ENCODE results near the gene CFAP100.
A peak's percentile ranks its signal among the peaks of the same experiment; 100 is the strongest.

Gene CFAP100

DNA sequence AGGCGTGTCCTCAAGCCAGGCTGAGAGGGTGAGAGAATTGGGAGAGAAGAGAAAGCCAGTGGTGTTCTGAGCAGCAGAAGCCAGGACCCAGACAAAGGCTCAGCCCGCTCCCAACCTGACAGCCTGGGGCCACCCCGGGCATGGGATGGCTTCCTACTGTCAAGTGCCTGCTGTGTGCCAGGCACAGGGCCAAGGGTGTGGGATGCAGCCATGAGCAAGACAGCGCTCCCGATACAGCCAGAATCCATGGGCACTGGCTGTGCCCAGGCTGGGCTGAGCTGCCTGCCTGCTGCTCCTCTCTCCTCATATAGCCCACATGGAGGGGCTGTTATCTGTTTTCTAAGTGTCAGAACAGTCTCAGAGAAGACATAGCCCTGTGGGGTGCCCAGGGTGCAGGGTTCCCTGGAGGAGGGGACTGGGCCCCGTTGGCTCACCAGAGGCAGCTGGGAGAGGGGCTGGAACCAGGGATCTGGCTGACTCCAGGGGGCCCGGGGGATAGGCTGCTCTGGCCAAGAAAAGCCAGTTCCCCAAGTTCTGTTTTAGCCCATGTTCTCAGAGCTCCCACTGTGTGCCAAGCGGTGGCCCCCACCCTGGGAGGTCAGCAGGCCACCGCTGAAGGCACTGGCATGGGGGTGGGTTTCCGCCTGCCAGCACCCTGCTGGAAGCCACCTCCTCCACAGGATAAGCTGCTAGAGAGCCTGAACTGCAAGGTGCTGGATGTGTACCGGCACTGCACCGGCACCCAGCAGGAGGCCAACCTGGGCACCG is 39.0 kb downstream of the CFAP100 start:
- Histone ChIP-seq H2AFZ (ENCODE audit: low read length) (no peak overlapping the region), H3K27ac (replicated peaks; ENCODE audit: low read length) (no peak overlapping the region), H3K36me3 (replicated peaks in 1 of 2; ENCODE audit: control insufficient read depth in 2 of 2, insufficient read depth in 2 of 2, low read length in 2 of 2) (peaks cover 0 to 18% of the 10 kb centered on the region in 2 donors), H3K4me2 (ENCODE audit: insufficient read depth, low read length, poor library complexity, severe bottlenecking) (no peak overlapping the region), H3K4me3 (ENCODE audit: low read length in 2 of 2) (no peak overlapping the region), H4K8ac (ENCODE audit: low read depth, low read length) (no peak overlapping the region), H3K4me1 (ENCODE audit: control insufficient read depth in 2 of 2, insufficient read depth in 1 of 2, low read depth in 1 of 2, low read length in 2 of 2) (no peaks in the 10 kb centered on the region), H3K23ac (ENCODE audit: low read depth, low read length, poor library complexity) (peak overlapping the region; percentile 57), H3K9me3 (replicated peaks in 1 of 2; ENCODE audit: control insufficient read depth in 2 of 2, insufficient read depth in 1 of 2, low read depth in 1 of 2, low read length in 2 of 2) (no peaks in the 10 kb centered on the region), H2BK12ac (ENCODE audit: low read length) (peak overlapping the region; percentile 31), H3K4ac (ENCODE audit: low read length) (no peak overlapping the region), H3K14ac (ENCODE audit: low read length) (peak overlapping the region; percentile 43), H4K91ac (ENCODE audit: low read depth, low read length, poor library complexity) (no peak overlapping the region), H2AK5ac (ENCODE audit: low read depth, low read length) (peak overlapping the region; percentile 36), H2BK15ac (ENCODE audit: low read length) (no peak overlapping the region), H2BK120ac (ENCODE audit: low read depth, low read length) (peak overlapping the region; percentile 92), H3K9ac (ENCODE audit: low read depth, low read length, poor library complexity) (no peak overlapping the region), H2BK5ac (ENCODE audit: low read length) (peak overlapping the region; percentile 83), H3K79me1 (ENCODE audit: low read depth, low read length) (no peaks in the 10 kb centered on the region), H3K27me3 (ENCODE audit: control insufficient read depth in 3 of 3, insufficient read depth in 3 of 3, low read depth in 1 of 3, low read length in 3 of 3) (no peaks in the 10 kb centered on the region), H3K18ac (ENCODE audit: low read length) (peak overlapping the region; percentile 88)
- no CpG with 5 or more reads among the region's 13 CpGs for WGBS, 2 donors (ENCODE audit: extremely low coverage in 2 of 2, insufficient read length in 2 of 2, insufficient replicate concordance in 1 of 2)
- no peak for DNase-seq (ENCODE audit: low spot score)

GRCh38 chr3:126434264-126434590 is 39.5 kb downstream of the CFAP100 start:
- Histone ChIP-seq H2AFZ (ENCODE audit: low read length) (no peak overlapping the region), H3K9me3 (replicated peaks in 1 of 2; ENCODE audit: control insufficient read depth in 2 of 2, insufficient read depth in 1 of 2, low read depth in 1 of 2, low read length in 2 of 2) (no peaks in the 10 kb centered on the region), H4K8ac (ENCODE audit: low read depth, low read length) (no peak overlapping the region), H3K9ac (ENCODE audit: low read depth, low read length, poor library complexity) (peak overlapping the region; percentile 55), H3K23ac (ENCODE audit: low read depth, low read length, poor library complexity) (peak overlapping the region; percentile 57), H3K36me3 (replicated peaks in 1 of 2; ENCODE audit: control insufficient read depth in 2 of 2, insufficient read depth in 2 of 2, low read length in 2 of 2) (peaks cover 0 to 23% of the 10 kb centered on the region in 2 donors), H3K14ac (ENCODE audit: low read length) (peak overlapping the region; percentile 43), H2BK12ac (ENCODE audit: low read length) (peak overlapping the region; percentile 31), H2BK15ac (ENCODE audit: low read length) (no peak overlapping the region), H3K4me3 (ENCODE audit: low read length in 2 of 2) (no peak overlapping the region), H4K91ac (ENCODE audit: low read depth, low read length, poor library complexity) (no peak overlapping the region), H3K18ac (ENCODE audit: low read length) (peak overlapping the region; percentile 88), H2BK120ac (ENCODE audit: low read depth, low read length) (peak overlapping the region; percentile 92), H3K4me1 (ENCODE audit: control insufficient read depth in 2 of 2, insufficient read depth in 1 of 2, low read depth in 1 of 2, low read length in 2 of 2) (no peaks in the 10 kb centered on the region), H2AK5ac (ENCODE audit: low read depth, low read length) (peak overlapping the region; percentile 36), H3K4me2 (ENCODE audit: insufficient read depth, low read length, poor library complexity, severe bottlenecking) (no peak overlapping the region), H3K27me3 (ENCODE audit: control insufficient read depth in 3 of 3, insufficient read depth in 3 of 3, low read depth in 1 of 3, low read length in 3 of 3) (no peaks in the 10 kb centered on the region), H2BK5ac (ENCODE audit: low read length) (peak overlapping the region; percentile 83), H3K79me1 (ENCODE audit: low read depth, low read length) (no peaks in the 10 kb centered on the region), H3K4ac (ENCODE audit: low read length) (no peak overlapping the region), H3K27ac (replicated peaks; ENCODE audit: low read length) (no peak overlapping the region)
- WGBS, 2 donors (ENCODE audit: extremely low coverage in 2 of 2, insufficient read length in 2 of 2, insufficient replicate concordance in 1 of 2) = no CpG with 5 or more reads among the region's 6 CpGs
- no peak for DNase-seq (ENCODE audit: low spot score)

DNA sequence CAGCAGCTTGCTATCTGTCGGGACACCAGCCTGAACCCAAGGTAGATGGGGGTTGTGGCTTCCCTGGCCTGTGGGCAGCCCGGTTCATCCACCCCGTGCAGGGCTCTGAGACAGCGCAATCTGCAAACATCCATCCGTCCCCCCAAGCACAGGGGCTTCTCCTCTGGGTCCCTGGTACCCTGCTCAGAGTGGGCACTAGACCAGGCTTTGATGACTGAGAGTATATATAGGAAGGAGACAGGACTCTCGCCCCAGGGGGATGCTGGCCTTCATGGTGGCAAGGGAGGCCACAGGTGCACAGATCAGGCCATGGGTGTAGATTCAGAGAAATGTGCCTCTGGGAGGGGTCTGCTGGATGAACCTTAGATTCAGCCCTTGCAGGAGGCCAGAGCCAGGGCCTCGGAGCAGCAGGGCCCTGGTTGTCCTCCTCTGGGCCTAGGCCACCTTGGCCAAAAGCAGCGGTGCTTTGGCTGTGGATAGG is 40.3 kb downstream of the CFAP100 start:
- no peaks in the 10 kb centered on the region for H3K27me3 ChIP-seq (ENCODE audit: control insufficient read depth in 3 of 3, insufficient read depth in 3 of 3, low read depth in 1 of 3, low read length in 3 of 3)
- WGBS, 2 donors (ENCODE audit: extremely low coverage in 2 of 2, insufficient read length in 2 of 2, insufficient replicate concordance in 1 of 2) = no CpG with 5 or more reads among the region's 8 CpGs
- no peak for DNase-seq (ENCODE audit: low spot score)

GRCh38 chr3:126435456-126436315 is 41.0 kb downstream of the CFAP100 start:
- Histone ChIP-seq H2BK120ac (ENCODE audit: low read depth, low read length) (no peak overlapping the region), H3K23ac (ENCODE audit: low read depth, low read length, poor library complexity) (no peak overlapping the region), H3K4me1 (ENCODE audit: control insufficient read depth in 2 of 2, insufficient read depth in 1 of 2, low read depth in 1 of 2, low read length in 2 of 2) (peaks cover 0 to 6% of the 10 kb centered on the region in 2 donors), H4K8ac (ENCODE audit: low read depth, low read length) (no peak overlapping the region), H3K18ac (ENCODE audit: low read length) (peak overlapping the region; percentile 13), H2BK12ac (ENCODE audit: low read length) (no peak overlapping the region), H3K79me1 (ENCODE audit: low read depth, low read length) (no peaks in the 10 kb centered on the region), H3K9ac (ENCODE audit: low read depth, low read length, poor library complexity) (peak overlapping the region; percentile 24), H2AK5ac (ENCODE audit: low read depth, low read length) (peak overlapping the region; percentile 42), H3K27ac (replicated peaks; ENCODE audit: low read length) (no peak overlapping the region), H4K91ac (ENCODE audit: low read depth, low read length, poor library complexity) (no peak overlapping the region), H2BK15ac (ENCODE audit: low read length) (no peak overlapping the region), H3K36me3 (replicated peaks in 1 of 2; ENCODE audit: control insufficient read depth in 2 of 2, insufficient read depth in 2 of 2, low read length in 2 of 2) (peaks cover 0 to 27% of the 10 kb centered on the region in 2 donors), H2AFZ (ENCODE audit: low read length) (no peak overlapping the region), H2BK5ac (ENCODE audit: low read length) (no peak overlapping the region), H3K4me3 (ENCODE audit: low read length in 2 of 2) (no peak overlapping the region), H3K4me2 (ENCODE audit: insufficient read depth, low read length, poor library complexity, severe bottlenecking) (no peak overlapping the region), H3K14ac (ENCODE audit: low read length) (no peak overlapping the region), H3K9me3 (replicated peaks in 1 of 2; ENCODE audit: control insufficient read depth in 2 of 2, insufficient read depth in 1 of 2, low read depth in 1 of 2, low read length in 2 of 2) (no peaks in the 10 kb centered on the region), H3K27me3 (ENCODE audit: control insufficient read depth in 3 of 3, insufficient read depth in 3 of 3, low read depth in 1 of 3, low read length in 3 of 3) (no peaks in the 10 kb centered on the region), H3K4ac (ENCODE audit: low read length) (no peak overlapping the region)
- DNase-seq (ENCODE audit: low spot score) = no peak
- WGBS, 2 donors (ENCODE audit: extremely low coverage in 2 of 2, insufficient read length in 2 of 2, insufficient replicate concordance in 1 of 2) = no CpG with 5 or more reads among the region's 14 CpGs

More for the DNA sequence above, 40.3 kb downstream of the CFAP100 start:
- H3K23ac ChIP-seq (ENCODE audit: low read depth, low read length, poor library complexity) = no peak overlapping the region
- H3K4me2 ChIP-seq (ENCODE audit: insufficient read depth, low read length, poor library complexity, severe bottlenecking) = no peak overlapping the region
- H3K4me3 ChIP-seq (ENCODE audit: low read length in 2 of 2) = no peak overlapping the region
- H3K27ac ChIP-seq (replicated peaks; ENCODE audit: low read length) = no peak overlapping the region
- peak overlapping the region; percentile 6 for H2AK5ac ChIP-seq (ENCODE audit: low read depth, low read length)
- H3K36me3 ChIP-seq (replicated peaks in 1 of 2; ENCODE audit: control insufficient read depth in 2 of 2, insufficient read depth in 2 of 2, low read length in 2 of 2) = peaks cover 0 to 27% of the 10 kb centered on the region in 2 donors
- no peak overlapping the region for H2BK5ac ChIP-seq (ENCODE audit: low read length)
- H2BK120ac ChIP-seq (ENCODE audit: low read depth, low read length) = no peak overlapping the region
- no peak overlapping the region for H2AFZ ChIP-seq (ENCODE audit: low read length)
- peak overlapping the region; percentile 72 for H3K14ac ChIP-seq (ENCODE audit: low read length)
- no peak overlapping the region for H3K4ac ChIP-seq (ENCODE audit: low read length)
- H2BK12ac ChIP-seq (ENCODE audit: low read length) = no peak overlapping the region
- no peak overlapping the region for H4K8ac ChIP-seq (ENCODE audit: low read depth, low read length)
- H3K9ac ChIP-seq (ENCODE audit: low read depth, low read length, poor library complexity) = no peak overlapping the region
- peaks cover 0 to 3% of the 10 kb centered on the region in 2 donors for H3K4me1 ChIP-seq (ENCODE audit: control insufficient read depth in 2 of 2, insufficient read depth in 1 of 2, low read depth in 1 of 2, low read length in 2 of 2)
- peak overlapping the region; percentile 8 for H3K18ac ChIP-seq (ENCODE audit: low read length)
- no peaks in the 10 kb centered on the region for H3K9me3 ChIP-seq (replicated peaks in 1 of 2; ENCODE audit: control insufficient read depth in 2 of 2, insufficient read depth in 1 of 2, low read depth in 1 of 2, low read length in 2 of 2)
- no peaks in the 10 kb centered on the region for H3K79me1 ChIP-seq (ENCODE audit: low read depth, low read length)
- H2BK15ac ChIP-seq (ENCODE audit: low read length) = no peak overlapping the region
- no peak overlapping the region for H4K91ac ChIP-seq (ENCODE audit: low read depth, low read length, poor library complexity)
